GM13976 (cell line): ENCODE data around the gene PITPNM1.

Experiments
- DNase-seq: peaks from one replicate; pipeline ENCODE4 v3.0.0; 2012; ENCODE audit warnings: low spot score
- CTCF ChIP-seq: IDR thresholded peaks from 2 replicates; pipeline ENCODE4 v1.5.1; 2012; ENCODE audit warnings: borderline replicate concordance, mild to moderate bottlenecking; ENCODE audit not compliant: insufficient read depth; ENCODE audit errors: extremely low read depth, missing control alignments, control extremely low read depth
- in situ Hi-C: fragments of 300-500 bp; cut with MboI; formaldehyde crosslinking; loops from one replicate; pipeline ENCODE4 v1.12.0; 2022; ENCODE audit warnings: low sequenced_read_pairs, mixed read lengths, inconsistent platforms; ENCODE audit not compliant: unreplicated experiment

The PITPNM1 gene

GRCh38 chr11:67464411-67465188 lies 40.6 kb downstream of the PITPNM1 start:
- in situ Hi-C loops, result no loop called here
- peak; percentile 96 for DNase-seq
- TF ChIP-seq CTCF, result no peak

GRCh38 chr11:67463680-67464410 lies 41.3 kb downstream of the PITPNM1 start:
- TF ChIP-seq CTCF, result no peak
- in situ Hi-C loops, result no loop called here
- no peak for DNase-seq

- TF ChIP-seq CTCF, result no peak
- in situ Hi-C loops, result no loop called here
- DNase-seq, result no peak
Observed at GRCh38 chr11:67463186-67463585, 42.0 kb downstream of the PITPNM1 start.

GRCh38 chr11:67458266-67458665 lies 46.9 kb downstream of the PITPNM1 start:
- TF ChIP-seq CTCF, result no peak
- in situ Hi-C loops, result no loop called here

GRCh38 chr11:67457453-67457852 lies 47.7 kb downstream of the PITPNM1 start:
- no peak for DNase-seq
- in situ Hi-C loops, result no loop called here
- TF ChIP-seq CTCF, result no peak

More at GRCh38 chr11:67458266-67458665, 46.9 kb downstream of the PITPNM1 start:
- DNase-seq, result no peak

GRCh38 chr11:67456068-67456705 lies 49.0 kb downstream of the PITPNM1 start:
- no peak for TF ChIP-seq CTCF
- DNase-seq, result no peak
- in situ Hi-C loops, result no loop called here
